Measurements from ENCODE around the gene KLHL40. TPM values are rescaled to one million over a fixed set of nuclear protein-coding genes. Genes with fewer than 3 reads are reported as not detected.
A peak's percentile ranks its signal among the peaks of the same experiment; 100 is the strongest.
"Not testable (repeated sequence)": the region's sequence is repeated elsewhere in the genome, so short reads cannot be mapped to it uniquely, and the experiment has no call there.

KLHL40 gene
- total and polyA plus RNA-seq, 8 donors = not detected

DNA sequence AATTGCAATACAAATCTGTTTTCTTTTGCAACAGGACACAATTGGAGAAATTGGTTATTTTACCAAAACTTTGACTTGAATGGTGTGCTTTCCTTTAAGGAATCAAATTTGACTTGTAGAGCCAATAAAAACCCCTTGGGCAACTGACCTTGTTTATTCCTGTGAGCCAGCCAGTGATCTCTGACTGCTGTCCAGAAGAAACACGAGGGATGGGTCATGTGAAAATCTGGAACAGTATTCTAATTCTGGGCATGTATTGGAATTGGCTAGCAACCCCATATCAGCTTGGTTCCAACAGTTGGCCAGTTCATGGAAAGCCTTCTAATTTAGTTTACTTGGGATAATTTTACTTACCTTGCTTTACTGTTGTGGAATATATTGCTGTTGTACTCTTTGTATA, 36.4 kb downstream of the KLHL40 start:
- ATAC-seq (no peak), DNase-seq (no peak)
- H3K4me1 ChIP-seq = no peaks in the 10 kb centered on the region
- no peaks in the 10 kb centered on the region for H3K9me3 ChIP-seq
- no peak for TF ChIP-seq CTCF (IDR thresholded peaks at IDR 0.05)
- no peaks in the 10 kb centered on the region for H3K27me3 ChIP-seq
- intact Hi-C loops (cut with DNase I) = no loop called here
- no peak overlapping the region for H3K27ac ChIP-seq
- H3K4me3 ChIP-seq = no peak overlapping the region
- no peaks in the 10 kb centered on the region for H3K36me3 ChIP-seq

DNA sequence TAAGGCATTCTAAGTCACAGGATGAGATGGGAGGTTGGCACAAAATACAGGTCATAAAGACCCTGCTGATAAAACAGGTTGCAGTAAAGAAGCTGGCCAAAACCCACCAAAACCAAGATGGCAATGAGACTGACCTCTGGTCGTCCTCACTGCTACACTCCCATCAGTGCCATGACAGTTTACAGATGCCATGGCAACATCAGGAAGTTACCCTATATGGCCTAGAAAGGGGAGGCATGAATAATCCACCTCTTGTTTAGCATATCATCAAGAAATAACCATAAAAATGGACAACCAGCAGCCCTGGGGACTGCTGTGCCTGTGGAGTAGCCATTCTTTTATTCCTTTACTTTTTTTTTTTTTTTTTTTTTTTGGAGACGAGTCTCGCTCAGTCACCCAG, 37.1 kb downstream of the KLHL40 start:
- intact Hi-C loops (cut with DNase I); ATAC-seq: not testable (repeated sequence)

GRCh38 chr3:42723219-42723618, 37.9 kb downstream of the KLHL40 start:
- Histone ChIP-seq H3K36me3 (no peaks in the 10 kb centered on the region), H3K27me3 (no peaks in the 10 kb centered on the region), H3K4me3 (no peak overlapping the region), H3K4me1 (no peaks in the 10 kb centered on the region), H3K27ac (no peak overlapping the region), H3K9me3 (no peaks in the 10 kb centered on the region)
- DNase-seq = no peak
- ATAC-seq = no peak
- no peak for TF ChIP-seq CTCF (IDR thresholded peaks at IDR 0.05)
- intact Hi-C loops (cut with DNase I) = no loop called here

More for the DNA sequence above, 37.1 kb downstream of the KLHL40 start:
- not testable (repeated sequence) for H3K4me3 ChIP-seq, DNase-seq, H3K36me3 ChIP-seq, H3K27me3 ChIP-seq, H3K27ac ChIP-seq, H3K4me1 ChIP-seq, H3K9me3 ChIP-seq

- TF ChIP-seq CTCF (IDR thresholded peaks at IDR 0.05) = no peak
- H3K4me3 ChIP-seq = no peak overlapping the region
- no peaks in the 10 kb centered on the region for H3K4me1 ChIP-seq
Measured at GRCh38 chr3:42725454-42725853, 40.1 kb downstream of the KLHL40 start.

DNA sequence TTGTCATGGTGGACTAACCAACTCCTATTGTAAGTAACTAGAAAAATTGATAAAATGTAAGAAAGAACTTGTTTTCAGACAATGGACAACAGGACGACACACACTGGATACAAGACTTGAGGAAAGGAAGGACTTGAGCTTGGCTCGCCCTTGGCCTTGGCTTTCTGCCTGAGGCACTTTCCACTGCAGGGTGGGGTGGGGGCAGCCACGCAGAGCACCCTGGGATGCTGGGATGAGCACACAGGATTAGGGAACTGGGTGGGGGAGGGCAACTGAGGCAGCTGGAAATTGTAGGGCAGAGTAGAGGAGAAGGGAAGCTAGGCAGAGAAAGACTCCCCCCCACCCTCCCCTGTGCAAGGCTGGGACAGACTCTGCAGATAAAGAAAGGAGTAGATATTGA, 42.7 kb downstream of the KLHL40 start:
- no peak overlapping the region for H3K4me3 ChIP-seq
- ATAC-seq = no peak
- no peak overlapping the region for H3K27ac ChIP-seq
- no peaks in the 10 kb centered on the region for H3K9me3 ChIP-seq
- TF ChIP-seq CTCF (IDR thresholded peaks at IDR 0.05) = no peak
- no peaks in the 10 kb centered on the region for H3K4me1 ChIP-seq
- intact Hi-C loops (cut with DNase I) = no loop called here
- H3K36me3 ChIP-seq = no peaks in the 10 kb centered on the region
- H3K27me3 ChIP-seq = no peaks in the 10 kb centered on the region
- DNase-seq = peak in 1 of 4 donors; percentile 17

More at GRCh38 chr3:42725454-42725853, 40.1 kb downstream of the KLHL40 start:
- Histone ChIP-seq H3K27me3 (no peaks in the 10 kb centered on the region), H3K36me3 (no peaks in the 10 kb centered on the region), H3K9me3 (no peaks in the 10 kb centered on the region), H3K27ac (no peak overlapping the region)
- DNase-seq (no peak), ATAC-seq (no peak)
- intact Hi-C loops (cut with DNase I) = no loop called here

DNA sequence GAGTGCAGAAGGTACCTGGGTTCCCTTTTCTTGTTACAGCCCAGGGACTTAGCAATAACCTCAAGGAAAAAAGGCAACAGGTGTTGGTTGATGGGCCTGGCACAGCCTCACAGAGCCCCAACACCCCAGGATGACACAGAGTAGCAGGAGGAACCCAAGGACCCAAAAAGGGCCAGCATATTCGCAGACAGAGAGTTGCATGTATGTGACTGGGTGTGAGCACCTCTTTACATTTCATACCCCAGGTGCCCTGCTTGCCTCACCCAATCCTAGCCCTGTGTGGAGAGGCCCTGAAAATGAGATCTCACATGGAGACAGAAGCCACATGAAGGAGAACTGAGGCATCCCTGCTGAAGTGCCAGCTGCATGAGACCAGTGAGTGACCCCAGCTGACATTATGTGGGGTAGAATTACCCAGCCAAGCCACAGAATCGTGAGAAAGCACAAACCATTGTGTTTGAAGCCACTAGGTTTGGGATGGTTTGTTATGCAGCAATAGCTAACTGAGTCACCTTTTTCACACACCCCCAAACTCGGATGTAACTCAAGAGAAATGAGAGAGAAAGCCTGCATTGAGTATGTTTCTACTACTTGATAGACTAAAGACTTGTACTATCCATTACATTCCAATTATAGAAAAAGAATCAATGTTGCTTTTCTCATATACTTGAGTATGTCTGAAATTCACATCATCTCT, 43.5 kb downstream of the KLHL40 start:
- no peaks in the 10 kb centered on the region for H3K27me3 ChIP-seq

More for the DNA sequence above, 43.5 kb downstream of the KLHL40 start:
- intact Hi-C loops (cut with DNase I) = no loop called here
- Histone ChIP-seq H3K36me3 (no peaks in the 10 kb centered on the region), H3K9me3 (no peaks in the 10 kb centered on the region), H3K4me1 (no peaks in the 10 kb centered on the region), H3K4me3 (no peak overlapping the region), H3K27ac (no peak overlapping the region)
- no peak for TF ChIP-seq CTCF (IDR thresholded peaks at IDR 0.05)
- DNase-seq (no peak), ATAC-seq (no peak)
